HG03103 (cell line): Measurements from ENCODE around the gene HDAC8.
A peak's percentile ranks its signal among the peaks of the same experiment; 100 is the strongest.
"Not testable (repeated sequence)": the region's sequence is repeated elsewhere in the genome, so short reads cannot be mapped to it uniquely, and the experiment has no call there.

ENCODE experiments used
- ATAC-seq: cut with Tn5 transposase; IDR thresholded peaks from one replicate; pipeline ENCODE4 v1.9.1; 2021; ENCODE audit warnings: low read depth; ENCODE audit not compliant: unreplicated experiment

Gene HDAC8

GRCh38 chrX:72539822-72540221, 32.8 kb downstream of the HDAC8 start:
- ATAC-seq, result no peak

GRCh38 chrX:72536542-72536941, 36.1 kb downstream of the HDAC8 start:
- no peak for ATAC-seq

GRCh38 chrX:72532366-72532765, 40.3 kb downstream of the HDAC8 start:
- ATAC-seq, result no peak

GRCh38 chrX:72526534-72527508, 45.8 kb downstream of the HDAC8 start:
- ATAC-seq, result peak; percentile 82

- ATAC-seq, result no peak
Observed at GRCh38 chrX:72498782-72499181, 73.9 kb downstream of the HDAC8 start.

- no peak for ATAC-seq
Observed at GRCh38 chrX:72495046-72495445, 77.6 kb downstream of the HDAC8 start.

GRCh38 chrX:72492499-72492898, 80.1 kb downstream of the HDAC8 start:
- ATAC-seq, result no peak

- ATAC-seq, result not testable (repeated sequence)
Observed at GRCh38 chrX:72490221-72490620, 82.4 kb downstream of the HDAC8 start.

GRCh38 chrX:72487661-72488060, 85.0 kb downstream of the HDAC8 start:
- ATAC-seq, result no peak

- no peak for ATAC-seq
Observed at GRCh38 chrX:72479324-72480274, 93.0 kb downstream of the HDAC8 start.

- ATAC-seq, result no peak
Observed at GRCh38 chrX:72478853-72479252, 93.8 kb downstream of the HDAC8 start.

GRCh38 chrX:72478351-72478750, 94.3 kb downstream of the HDAC8 start:
- no peak for ATAC-seq

GRCh38 chrX:72477781-72478181, 94.9 kb downstream of the HDAC8 start:
- no peak for ATAC-seq

GRCh38 chrX:72477376-72477775, 95.3 kb downstream of the HDAC8 start:
- ATAC-seq, result no peak

GRCh38 chrX:72475952-72476668, 96.5 kb downstream of the HDAC8 start:
- ATAC-seq, result no peak

- no peak for ATAC-seq
Observed at GRCh38 chrX:72475338-72475737, 97.3 kb downstream of the HDAC8 start.

GRCh38 chrX:72470532-72471223, 102.0 kb downstream of the HDAC8 start:
- ATAC-seq, result no peak

- no peak for ATAC-seq
Observed at GRCh38 chrX:72470117-72470516, 102.5 kb downstream of the HDAC8 start.

- no peak for ATAC-seq
Observed at GRCh38 chrX:72468607-72469006, 104.0 kb downstream of the HDAC8 start.

GRCh38 chrX:72467135-72467534, 105.5 kb downstream of the HDAC8 start:
- no peak for ATAC-seq
